Uterus (tissue), 2 donors: ENCODE measurements around the gene SCUBE1.

Source experiments
- CTCF ChIP-seq, 4 experiments: fragments of 200-600 bp in 2 of 4; fragments of 450-650 bp in 2 of 4; sonication (generic) in 2 of 4; IDR thresholded peaks; one replicate each; pipeline ENCODE4 v1.5.1; 2016 to 2019; ENCODE audit warnings: antibody characterized with exemption in 4 of 4, mild to moderate bottlenecking in 2 of 4, moderate library complexity in 1 of 4
- POLR2A ChIP-seq, 2 donors: fragments of 450-650 bp; IDR thresholded peaks; one replicate each; pipeline ENCODE4 v1.6.1; 2016; ENCODE audit warnings: antibody characterized with exemption in 2 of 2, mild to moderate bottlenecking in 1 of 2, moderate library complexity in 1 of 2

- TF ChIP-seq CTCF (IDR thresholded peaks at IDR 0.05) (no peak), POLR2A (IDR thresholded peaks at IDR 0.05) (no peak)
These were observed 10.0 kb downstream of the SCUBE1 start for GRCh38 chr22:43333156-43333555.
